Upper lobe of left lung (tissue), 6 donors: ENCODE results near the gene CARD18. TPM values are rescaled to one million over a fixed set of nuclear protein-coding genes. Genes with fewer than 3 reads are reported as not detected.

ENCODE experiments used
- ATAC-seq, 2 donors: fragments of 200-7000 bp; cut with Tn5 transposase; one replicate each; pipeline ENCODE4 v1.9.1; 2022; ENCODE audit warnings: mild to moderate bottlenecking in 2 of 2, moderate library complexity in 2 of 2; ENCODE audit not compliant: low FRiP score in 2 of 2
- DNase-seq, 2 donors: peaks; one replicate each; pipeline ENCODE4 v3.0.0-alpha.2; 2019 to 2020
- H3K27ac ChIP-seq, 4 donors: fragments of 200-600 bp; sonication (generic); one replicate each; pipeline ENCODE4 v1.5.1; 2016 to 2019
- H3K27me3 ChIP-seq, 4 donors: fragments of 200-600 bp; sonication (generic); one replicate each; pipeline ENCODE4 v1.5.1; 2017 to 2019
- H3K36me3 ChIP-seq, 4 donors: fragments of 200-600 bp; sonication (generic); one replicate each; pipeline ENCODE4 v1.5.1; 2016 to 2019
- H3K4me1 ChIP-seq, 4 donors: fragments of 200-600 bp; sonication (generic); one replicate each; pipeline ENCODE4 v1.5.1; 2018 to 2019
- H3K4me3 ChIP-seq, 4 donors: fragments of 200-600 bp; sonication (generic); one replicate each; pipeline ENCODE4 v1.5.1; 2017 to 2019; ENCODE audit warnings: mild to moderate bottlenecking in 2 of 4, moderate library complexity in 1 of 4
- H3K9me3 ChIP-seq, 4 donors: fragments of 200-600 bp; sonication (generic); one replicate each; pipeline ENCODE4 v1.5.1; 2018 to 2019
- EP300 ChIP-seq, 4 donors: sonication (generic); formaldehyde crosslinking; IDR thresholded peaks; one replicate each; pipeline ENCODE4 v1.5.1; 2017; ENCODE audit warnings: antibody characterized with exemption in 4 of 4, control low read depth in 2 of 4
- POLR2A ChIP-seq, 4 donors: fragments of 450-650 bp; IDR thresholded peaks; one replicate each; pipeline ENCODE4 v1.5.1; 2016 to 2017; ENCODE audit warnings: antibody characterized with exemption in 4 of 4, mild to moderate bottlenecking in 2 of 4
- POLR2AphosphoS5 ChIP-seq, 2 donors: sonication (generic); formaldehyde crosslinking; IDR thresholded peaks; one replicate each; pipeline ENCODE4 v1.5.1; 2017; ENCODE audit warnings: antibody characterized with exemption in 2 of 2
- WGBS, 2 donors: methylation state at CpG; one replicate each; pipeline ENCODE4 v1.1.5; 2017 to 2018; 5-methylcytosine and 5-hydroxymethylcytosine counted together
- total RNA-seq, 6 donors: library from RNA; depleted of rRNA in 4 of 6; stranded (reverse); fragments of >200 nt in 4 of 6; gene quantifications; one replicate each; pipeline versions ENCODE4 v1.1.0 to v1.2.1, GENCODE V29; 2016 to 2021
- TF ChIP-seq, protein P1 (sequence below), 6 experiments: fragments of 450-650 bp in 4 of 6; fragments of 200-600 bp in 2 of 6; sonication (generic) in 2 of 6; IDR thresholded peaks; one replicate each; pipeline ENCODE4 v1.5.1; 2016 to 2019; ENCODE audit warnings: antibody characterized with exemption in 6 of 6
- donor health status: DM: no; HTN: no; CAD: no; lungs with moderate emphysema.
- donor health status: DM: no; HTN: yes; CAD: no; lungs with severe emphysema.

CARD18 gene
- total RNA-seq, 6 donors from 2014 or later = not detected

GRCh38 chr11:105153392-105153791, 13.8 kb upstream of the CARD18 start:
- peak in 1 of 2 donors; percentile 27 for DNase-seq
- 91 to 93% methylated on average over 11 of the region's 11 CpGs for WGBS, 2 donors
- no peaks in the 10 kb centered on the region for H3K27me3 ChIP-seq

DNA sequence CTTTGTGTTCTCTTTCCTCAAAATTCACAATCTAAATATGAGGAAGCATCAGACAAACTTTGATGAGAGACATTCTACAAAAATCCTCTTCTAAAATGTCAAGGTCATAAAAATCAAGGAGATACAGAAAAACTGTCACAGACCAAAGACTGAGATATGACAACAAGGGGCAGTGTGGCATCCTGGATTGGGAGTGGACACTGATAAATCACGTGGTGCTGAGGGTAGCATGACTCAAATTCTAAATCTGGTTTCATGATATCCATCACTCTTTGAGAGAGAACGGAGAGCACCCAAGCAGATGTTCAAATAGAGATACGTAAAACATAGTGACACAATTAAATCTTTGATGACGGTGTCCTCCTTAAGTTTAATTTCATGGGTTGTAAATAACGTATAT, 13.0 kb upstream of the CARD18 start:
- Histone ChIP-seq H3K27ac (no peak overlapping the region), H3K27me3 (no peaks in the 10 kb centered on the region), H3K4me3 (no peak overlapping the region), H3K9me3 (no peaks in the 10 kb centered on the region), H3K4me1 (no peaks in the 10 kb centered on the region), H3K36me3 (no peaks in the 10 kb centered on the region)
- WGBS, 2 donors = 87 to 92% methylated on average over 5 of the region's 5 CpGs
- TF ChIP-seq, protein P1, sequence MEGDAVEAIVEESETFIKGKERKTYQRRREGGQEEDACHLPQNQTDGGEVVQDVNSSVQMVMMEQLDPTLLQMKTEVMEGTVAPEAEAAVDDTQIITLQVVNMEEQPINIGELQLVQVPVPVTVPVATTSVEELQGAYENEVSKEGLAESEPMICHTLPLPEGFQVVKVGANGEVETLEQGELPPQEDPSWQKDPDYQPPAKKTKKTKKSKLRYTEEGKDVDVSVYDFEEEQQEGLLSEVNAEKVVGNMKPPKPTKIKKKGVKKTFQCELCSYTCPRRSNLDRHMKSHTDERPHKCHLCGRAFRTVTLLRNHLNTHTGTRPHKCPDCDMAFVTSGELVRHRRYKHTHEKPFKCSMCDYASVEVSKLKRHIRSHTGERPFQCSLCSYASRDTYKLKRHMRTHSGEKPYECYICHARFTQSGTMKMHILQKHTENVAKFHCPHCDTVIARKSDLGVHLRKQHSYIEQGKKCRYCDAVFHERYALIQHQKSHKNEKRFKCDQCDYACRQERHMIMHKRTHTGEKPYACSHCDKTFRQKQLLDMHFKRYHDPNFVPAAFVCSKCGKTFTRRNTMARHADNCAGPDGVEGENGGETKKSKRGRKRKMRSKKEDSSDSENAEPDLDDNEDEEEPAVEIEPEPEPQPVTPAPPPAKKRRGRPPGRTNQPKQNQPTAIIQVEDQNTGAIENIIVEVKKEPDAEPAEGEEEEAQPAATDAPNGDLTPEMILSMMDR (IDR thresholded peaks at IDR 0.05) = no peak
- TF ChIP-seq POLR2AphosphoS5 (IDR thresholded peaks at IDR 0.05) (no peak), EP300 (IDR thresholded peaks at IDR 0.05) (no peak), POLR2A (IDR thresholded peaks at IDR 0.05) (no peak)
- ATAC-seq (no peak), DNase-seq (no peak)

More at GRCh38 chr11:105153392-105153791, 13.8 kb upstream of the CARD18 start:
- H3K27ac ChIP-seq = no peak overlapping the region
- no peak overlapping the region for H3K4me3 ChIP-seq
- no peak for ATAC-seq
- TF ChIP-seq, protein P1 (IDR thresholded peaks at IDR 0.05) = no peak
- no peak for TF ChIP-seq POLR2A (IDR thresholded peaks at IDR 0.05)
- no peak for TF ChIP-seq POLR2AphosphoS5 (IDR thresholded peaks at IDR 0.05)
- no peak for TF ChIP-seq EP300 (IDR thresholded peaks at IDR 0.05)
- H3K4me1 ChIP-seq = no peaks in the 10 kb centered on the region
- no peaks in the 10 kb centered on the region for H3K9me3 ChIP-seq
- no peaks in the 10 kb centered on the region for H3K36me3 ChIP-seq

- TF ChIP-seq POLR2A (IDR thresholded peaks at IDR 0.05) = no peak
- TF ChIP-seq, protein P1 (IDR thresholded peaks at IDR 0.05) = no peak
- TF ChIP-seq EP300 (IDR thresholded peaks at IDR 0.05) = no peak
- no peak for TF ChIP-seq POLR2AphosphoS5 (IDR thresholded peaks at IDR 0.05)
- H3K27ac ChIP-seq = no peak overlapping the region
Measured at GRCh38 chr11:105152021-105152512, 12.5 kb upstream of the CARD18 start.

DNA sequence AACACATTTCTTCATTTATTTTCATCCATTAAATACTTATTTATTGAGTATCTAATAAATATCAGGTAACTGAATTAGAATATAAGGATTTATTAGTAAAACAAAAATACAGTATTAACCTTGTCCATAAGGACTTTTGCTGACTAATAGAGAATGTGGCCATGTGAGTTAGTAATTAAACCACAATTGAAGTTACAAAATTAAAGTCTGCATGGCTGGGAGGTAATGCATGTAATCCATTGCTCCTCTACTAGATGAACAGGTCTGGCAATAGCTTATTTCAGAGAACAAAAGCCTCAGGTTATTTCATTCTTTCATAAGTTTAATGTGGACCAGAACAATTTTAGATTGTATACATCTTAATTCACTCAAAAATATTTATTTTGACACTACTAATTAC, 9.9 kb upstream of the CARD18 start:
- DNase-seq (no peak), ATAC-seq (no peak)
- Histone ChIP-seq H3K4me3 (no peak overlapping the region), H3K27me3 (no peaks in the 10 kb centered on the region), H3K9me3 (no peaks in the 10 kb centered on the region), H3K36me3 (no peaks in the 10 kb centered on the region), H3K27ac (no peak overlapping the region), H3K4me1 (no peaks in the 10 kb centered on the region)
- no peak for TF ChIP-seq POLR2AphosphoS5 (IDR thresholded peaks at IDR 0.05)
- TF ChIP-seq, protein P1 (IDR thresholded peaks at IDR 0.05) = no peak
- no peak for TF ChIP-seq POLR2A (IDR thresholded peaks at IDR 0.05)
- no peak for TF ChIP-seq EP300 (IDR thresholded peaks at IDR 0.05)

More at GRCh38 chr11:105152021-105152512, 12.5 kb upstream of the CARD18 start:
- no peak for DNase-seq
- no peaks in the 10 kb centered on the region for H3K4me1 ChIP-seq
- H3K27me3 ChIP-seq = no peaks in the 10 kb centered on the region
- H3K4me3 ChIP-seq = no peak overlapping the region
- no peak for ATAC-seq
- 79 to 83% methylated on average over 6 of the region's 6 CpGs for WGBS, 2 donors
- H3K36me3 ChIP-seq = no peaks in the 10 kb centered on the region
- H3K9me3 ChIP-seq = no peaks in the 10 kb centered on the region

- DNase-seq = no peak
- 92 to 97% methylated on average over 5 of the region's 5 CpGs for WGBS, 2 donors
- no peaks in the 10 kb centered on the region for H3K36me3 ChIP-seq
- no peak overlapping the region for H3K27ac ChIP-seq
- no peak overlapping the region for H3K4me3 ChIP-seq
- H3K27me3 ChIP-seq = no peaks in the 10 kb centered on the region
- no peaks in the 10 kb centered on the region for H3K9me3 ChIP-seq
- ATAC-seq = no peak
- no peaks in the 10 kb centered on the region for H3K4me1 ChIP-seq
- TF ChIP-seq POLR2A (IDR thresholded peaks at IDR 0.05) = no peak
- TF ChIP-seq, protein P1 (IDR thresholded peaks at IDR 0.05) = no peak
- TF ChIP-seq POLR2AphosphoS5 (IDR thresholded peaks at IDR 0.05) = no peak
- TF ChIP-seq EP300 (IDR thresholded peaks at IDR 0.05) = no peak
Measured at GRCh38 chr11:105148241-105148640, 8.7 kb upstream of the CARD18 start.
